GM06990 (cell line): ENCODE results near the gene PCNX4.

Experiments used
- DNase-seq: peaks from one replicate; pipeline ENCODE4 v3.0.0-alpha.2; 2011; ENCODE audit not compliant: insufficient read length; ENCODE audit errors: extremely low read depth
- H3K27me3 ChIP-seq: replicated peaks from 2 replicates; pipeline ENCODE4 v1.6.0; 2011; ENCODE audit warnings: low read length; ENCODE audit not compliant: control insufficient read depth, insufficient read depth
- H3K36me3 ChIP-seq: 2 replicates; pipeline ENCODE4 v1.5.1; 2011; ENCODE audit warnings: low read length; ENCODE audit not compliant: control insufficient read depth, insufficient read depth
- H3K4me3 ChIP-seq: replicated peaks from 2 replicates; pipeline ENCODE4 v1.5.1; 2011; ENCODE audit warnings: low read depth, mild to moderate bottlenecking, control low read depth, low read length
- CTCF ChIP-seq: IDR thresholded peaks from 2 replicates; pipeline ENCODE4 v1.5.1; 2011; ENCODE audit warnings: low read length, control low read depth, mild to moderate bottlenecking, inconsistent platforms; ENCODE audit not compliant: insufficient read depth, poor library complexity, severe bottlenecking

The PCNX4 gene

GRCh38 chr14:60217713-60218112, 126.0 kb downstream of the PCNX4 start:
- no peaks in the 10 kb centered on the region for H3K36me3 ChIP-seq
- TF ChIP-seq CTCF, result no peak
- H3K4me3 ChIP-seq, result no peak overlapping the region
- no peaks in the 10 kb centered on the region for H3K27me3 ChIP-seq
- DNase-seq, result no peak
